GM12878 (cell line): Measurements from ENCODE around the gene ACOT7. TPM values are rescaled to one million over a fixed set of nuclear protein-coding genes. Genes with fewer than 3 reads are reported as not detected.

ENCODE experiments used
- ATAC-seq: fragments of 200-7000 bp; cut with Tn5 transposase; 3 replicates; pipeline ENCODE4 v1.9.1; 2020; ENCODE audit warnings: mild to moderate bottlenecking, moderate library complexity
- BruUV-seq: library from RNA; stranded (reverse); fragments of 400-500 nt; replicated peaks from 2 replicates; lab custom pipeline; 2021; lab: Mats Ljungman, UMichigan
- CTCF ChIA-PET: fragments of 300-600 bp; sonication (Branson Sonifier 250); formaldehyde crosslinking; extraction: SDS; loops from one replicate; lab custom pipeline; 2021; ENCODE audit warnings: inconsistent platforms; lab: Yijun Ruan, JAX
- POLR2A ChIA-PET: fragments of 350-600 bp; formaldehyde crosslinking; extraction: SDS; loops from one replicate; lab custom pipeline; 2021; ENCODE audit warnings: inconsistent platforms; lab: Charles Lee
- RAD21 ChIA-PET: fragments of 300-600 bp; sonication (Branson Sonifier 250); formaldehyde crosslinking; loops from one replicate; lab custom pipeline; 2023; ENCODE audit warnings: antibody characterized with exemption; ENCODE audit not compliant: unreplicated experiment; lab: Charles Lee
- SMC1A ChIA-PET: fragments of 300-600 bp; sonication (Branson Sonifier 250); formaldehyde crosslinking; loops from one replicate; lab custom pipeline; 2023; ENCODE audit not compliant: unreplicated experiment, uncharacterized antibody; lab: Charles Lee
- DNase-seq: peaks from one replicate; pipeline ENCODE4 v3.0.0-alpha.2; 2011; ENCODE audit warnings: low read depth, low spot score
- FAIRE-seq: peaks from 3 replicates; lab custom pipeline; 2011; peaks lifted over from hg19 to GRCh38; lab: Jason Lieb, UNC
- H2AFZ ChIP-seq: 2 replicates; pipeline ENCODE4 v1.6.0; 2011; ENCODE audit warnings: low read depth, low read length, control low read depth; ENCODE audit not compliant: control insufficient read depth
- H3K27ac ChIP-seq: 2 replicates; pipeline ENCODE4 v1.5.1; 2011; ENCODE audit warnings: control low read depth; ENCODE audit not compliant: control insufficient read depth, insufficient read depth
- H3K27me3 ChIP-seq, 2 experiments: replicated peaks in 1 of 2; 2 replicates each; pipeline versions ENCODE4 v1.6.0 to v1.6.1; 2011; ENCODE audit warnings: low read length in 1 of 2; ENCODE audit not compliant: control insufficient read depth in 2 of 2, insufficient read depth in 2 of 2
- H3K36me3 ChIP-seq, 2 experiments: 2 replicates each; pipeline ENCODE4 v1.5.1; 2011; ENCODE audit warnings: low read length in 1 of 2; ENCODE audit not compliant: control insufficient read depth in 2 of 2, insufficient read depth in 2 of 2
- H3K4me1 ChIP-seq: 2 replicates; pipeline ENCODE4 v1.6.1; 2011; ENCODE audit warnings: mild to moderate bottlenecking, low read length, moderate library complexity, mixed read lengths; ENCODE audit not compliant: control insufficient read depth, insufficient read depth
- H3K4me2 ChIP-seq: 2 replicates; pipeline ENCODE4 v1.6.0; 2011; ENCODE audit warnings: control low read depth; ENCODE audit not compliant: control insufficient read depth, insufficient read depth
- H3K4me3 ChIP-seq: fragments of 200-600 bp; sonication (generic); 2 replicates; pipeline ENCODE4 v1.5.1; 2016
- H3K79me2 ChIP-seq: 2 replicates; pipeline ENCODE4 v1.6.0; 2011; ENCODE audit warnings: low read length; ENCODE audit not compliant: control insufficient read depth, insufficient read depth
- H3K9ac ChIP-seq: 2 replicates; pipeline ENCODE4 v1.8.0; 2011; ENCODE audit warnings: low read length, control low read depth, mixed read lengths; ENCODE audit not compliant: control insufficient read depth, insufficient read depth
- H3K9me3 ChIP-seq: replicated peaks from 3 replicates; pipeline ENCODE4 v1.5.1; 2011; ENCODE audit warnings: mild to moderate bottlenecking, low read length; ENCODE audit not compliant: control insufficient read depth, insufficient read depth
- H4K20me1 ChIP-seq: 2 replicates; pipeline ENCODE4 v1.6.0; 2011; ENCODE audit not compliant: control insufficient read depth, insufficient read depth
- FOS ChIP-seq: IDR thresholded peaks from 3 replicates; pipeline ENCODE4 v1.6.1; 2011; ENCODE audit warnings: borderline replicate concordance; ENCODE audit not compliant: insufficient read length; ENCODE audit errors: extremely low read depth
- FOXM1 ChIP-seq: IDR thresholded peaks from 2 replicates; pipeline ENCODE4 v1.6.1; 2012; ENCODE audit warnings: low read depth, mild to moderate bottlenecking, inconsistent platforms, low read length, moderate library complexity
- HCFC1 ChIP-seq: fragments of 150-350 bp; IDR thresholded peaks from 2 replicates; pipeline ENCODE4 v1.6.1; 2014; ENCODE audit warnings: low read length
- HDGF ChIP-seq: fragments of 450-650 bp; IDR thresholded peaks from 2 replicates; pipeline ENCODE4 v1.6.1; 2016; ENCODE audit warnings: antibody characterized with exemption
- NFYB ChIP-seq: IDR thresholded peaks from 2 replicates; pipeline ENCODE4 v1.6.1; 2011; ENCODE audit warnings: low read depth, mild to moderate bottlenecking, low read length, improper control_type of control experiment, moderate library complexity; ENCODE audit not compliant: insufficient read depth
- WGBS: methylation state at CpG from one replicate; pipeline ENCODE4 v1.1.6; 2016; ENCODE audit warnings: low lambda C conversion rate; ENCODE audit not compliant: insufficient replicate concordance, insufficient coverage; ENCODE audit errors: missing lambda C conversion rate; 5-methylcytosine and 5-hydroxymethylcytosine counted together
- in situ Hi-C: fragments of 300-500 bp; cut with MboI; formaldehyde crosslinking; loops from 9 replicates; pipeline ENCODE4 v1.14.3; 2018; ENCODE audit warnings: mixed read lengths
- intact Hi-C: fragments of 100-400 bp; cut with micrococcal nuclease; formaldehyde crosslinking; loops from one replicate; pipeline ENCODE4 v1.14.2; 2022; ENCODE audit not compliant: unreplicated experiment
- polyA plus RNA-seq, 11 experiments: library from polyadenylated mRNA; depleted of rRNA in 4 of 11; unstranded in 6 of 11; stranded (reverse) in 5 of 11; fragments of >200 nt; fragmentation: Nextera tagmentation in 4 of 11; fragmentation: Illumina TruSeq in 1 of 11; extraction: Ambion mirVana in 4 of 11; extraction: Trizol in 1 of 11; gene quantifications; 1 replicate in 1 of 11; 2 replicates in 10 of 11; pipeline versions ENCODE4 v1.2.1 to v1.2.3, GENCODE V29; 2011 to 2016; ENCODE audit warnings: inconsistent platforms in 2 of 11, missing spikeins in 2 of 11, low read depth in 1 of 11
- total RNA-seq, 4 experiments: library from RNA; depleted of rRNA in 3 of 4; stranded (reverse); fragments of >200 nt in 3 of 4; fragmentation: Illumina TruSeq in 1 of 4; extraction: Trizol in 1 of 4; gene quantifications; 2 replicates each; pipeline versions ENCODE4 v1.2.1 to v1.2.3, GENCODE V29; 2013 to 2021
- TF ChIP-seq, protein P1 (sequence below): fragments of 450-650 bp; IDR thresholded peaks from 2 replicates; pipeline ENCODE4 v1.6.1; 2017; ENCODE audit warnings: low read depth, mild to moderate bottlenecking, moderate library complexity
- TF ChIP-seq, protein P2 (sequence below): fragments of 450-650 bp; IDR thresholded peaks from 2 replicates; pipeline ENCODE4 v1.6.1; 2018; ENCODE audit warnings: borderline replicate concordance, mild to moderate bottlenecking; ENCODE audit not compliant: partially characterized antibody

The ACOT7 gene
- total and polyA plus RNA-seq, 10 of the 15 experiments (the other 5 are each of a cell fraction or from before 2014, with no cell fraction given), result 8.9 to 206 (median 61.2) TPM

DNA sequence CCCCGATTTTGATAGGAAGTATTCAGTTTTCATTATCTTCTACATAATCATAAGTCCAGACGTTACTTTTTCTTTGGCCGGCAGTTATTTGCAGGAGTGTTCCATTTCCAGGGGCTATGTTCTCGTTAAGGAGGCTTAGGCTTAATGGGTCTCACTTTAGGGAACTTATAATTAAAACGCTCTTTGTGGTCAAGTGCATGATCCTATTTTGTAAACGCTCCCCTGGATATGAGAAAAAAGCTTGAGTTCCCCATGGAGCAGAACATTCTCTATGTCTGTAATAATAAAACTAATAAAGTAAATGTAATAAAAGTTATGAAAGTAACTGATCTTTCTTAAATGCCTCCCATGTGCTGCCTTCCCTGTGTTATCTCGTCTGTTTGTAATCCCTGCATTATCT lies 84.0 kb downstream of the ACOT7 start:
- Histone ChIP-seq H3K27me3 (no peaks in the 10 kb centered on the region), H3K4me1 (no peaks in the 10 kb centered on the region), H3K9me3 (no peaks in the 10 kb centered on the region; the same call in 2 of the 3 replicates), H3K36me3 (peaks cover 0 to 4% of the 10 kb centered on the region in 2 experiments; a peak in 3 of 4 replicates), H3K4me3 (no peak overlapping the region), H3K27ac (no peak overlapping the region), H2AFZ (no peak overlapping the region), H4K20me1 (no peaks in the 10 kb centered on the region), H3K4me2 (no peak overlapping the region), H3K9ac (no peak overlapping the region), H3K79me2 (no peaks in the 10 kb centered on the region)
- ATAC-seq (no peak), DNase-seq (no peak), FAIRE-seq (no peak)
- in situ Hi-C loops, result no loop called here
- POLR2A ChIA-PET, result interaction anchor here (0.8 kb wide), 1 partner anchor 10 kb away, joined by 3 read pairs; no protein-coding TSS in a partner anchor
- RAD21 ChIA-PET, result no interaction called here
- 84% methylated on average over 7 of the region's 7 CpGs for WGBS
- intact Hi-C loops, result no loop called here
- TF ChIP-seq, protein P1, sequence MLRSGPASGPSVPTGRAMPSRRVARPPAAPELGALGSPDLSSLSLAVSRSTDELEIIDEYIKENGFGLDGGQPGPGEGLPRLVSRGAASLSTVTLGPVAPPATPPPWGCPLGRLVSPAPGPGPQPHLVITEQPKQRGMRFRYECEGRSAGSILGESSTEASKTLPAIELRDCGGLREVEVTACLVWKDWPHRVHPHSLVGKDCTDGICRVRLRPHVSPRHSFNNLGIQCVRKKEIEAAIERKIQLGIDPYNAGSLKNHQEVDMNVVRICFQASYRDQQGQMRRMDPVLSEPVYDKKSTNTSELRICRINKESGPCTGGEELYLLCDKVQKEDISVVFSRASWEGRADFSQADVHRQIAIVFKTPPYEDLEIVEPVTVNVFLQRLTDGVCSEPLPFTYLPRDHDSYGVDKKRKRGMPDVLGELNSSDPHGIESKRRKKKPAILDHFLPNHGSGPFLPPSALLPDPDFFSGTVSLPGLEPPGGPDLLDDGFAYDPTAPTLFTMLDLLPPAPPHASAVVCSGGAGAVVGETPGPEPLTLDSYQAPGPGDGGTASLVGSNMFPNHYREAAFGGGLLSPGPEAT, result no peak
- TF ChIP-seq NFYB, result no peak
- TF ChIP-seq HDGF, result no peak
- TF ChIP-seq HCFC1, result no peak
- no peak for TF ChIP-seq FOS
- no peak for TF ChIP-seq FOXM1
- TF ChIP-seq, protein P2, sequence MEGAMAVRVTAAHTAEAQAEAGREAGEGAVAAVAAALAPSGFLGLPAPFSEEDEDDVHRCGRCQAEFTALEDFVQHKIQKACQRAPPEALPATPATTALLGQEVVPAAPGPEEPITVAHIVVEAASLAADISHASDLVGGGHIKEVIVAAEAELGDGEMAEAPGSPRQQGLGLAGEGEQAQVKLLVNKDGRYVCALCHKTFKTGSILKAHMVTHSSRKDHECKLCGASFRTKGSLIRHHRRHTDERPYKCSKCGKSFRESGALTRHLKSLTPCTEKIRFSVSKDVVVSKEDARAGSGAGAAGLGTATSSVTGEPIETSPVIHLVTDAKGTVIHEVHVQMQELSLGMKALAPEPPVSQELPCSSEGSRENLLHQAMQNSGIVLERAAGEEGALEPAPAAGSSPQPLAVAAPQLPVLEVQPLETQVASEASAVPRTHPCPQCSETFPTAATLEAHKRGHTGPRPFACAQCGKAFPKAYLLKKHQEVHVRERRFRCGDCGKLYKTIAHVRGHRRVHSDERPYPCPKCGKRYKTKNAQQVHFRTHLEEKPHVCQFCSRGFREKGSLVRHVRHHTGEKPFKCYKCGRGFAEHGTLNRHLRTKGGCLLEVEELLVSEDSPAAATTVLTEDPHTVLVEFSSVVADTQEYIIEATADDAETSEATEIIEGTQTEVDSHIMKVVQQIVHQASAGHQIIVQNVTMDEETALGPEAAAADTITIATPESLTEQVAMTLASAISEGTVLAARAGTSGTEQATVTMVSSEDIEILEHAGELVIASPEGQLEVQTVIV, result no peak
- CTCF ChIA-PET, result interaction anchor here (0.9 kb wide), 1 partner anchor 114 kb away, joined by 3 read pairs; no protein-coding TSS in a partner anchor
- BruUV-seq, result no TSS peak
- SMC1A ChIA-PET, result interaction anchor here (0.6 to 0.7 kb wide), 2 partner anchors 8 to 549 kb away, joined by 3 read pairs; no protein-coding TSS in a partner anchor
